ENCODE results near the gene NRK.
"Not testable (repeated sequence)": the region's sequence is repeated elsewhere in the genome, so short reads cannot be mapped to it uniquely, and the experiment has no call there.

DNA sequence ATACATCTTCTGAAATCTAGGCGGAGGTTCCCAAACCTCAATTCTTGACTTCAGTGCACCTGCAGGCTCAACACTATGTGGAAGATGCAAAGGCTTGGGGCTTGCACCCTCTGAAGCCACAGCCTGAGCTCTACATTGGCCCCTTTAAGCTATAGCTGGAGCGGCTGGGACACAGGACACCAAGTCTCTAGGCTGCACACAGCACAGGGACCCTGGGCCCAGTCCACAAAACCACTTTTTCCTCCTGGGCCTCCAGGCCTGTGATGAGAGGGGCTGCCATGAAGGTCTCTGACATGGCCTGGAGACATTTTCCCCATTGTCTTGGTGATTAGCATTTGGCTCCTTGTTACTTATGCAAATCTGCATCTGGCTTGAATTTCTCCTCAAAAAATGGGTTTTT lies 27.8 kb downstream of the NRK start:
- not testable (repeated sequence) for TF ChIP-seq CHD2 (IDR thresholded peaks at IDR 0.05; ENCODE audit: low read depth, low read length); CTBP1 (IDR thresholded peaks at IDR 0.05; ENCODE audit: borderline replicate concordance); ZKSCAN1 (IDR thresholded peaks at IDR 0.05; ENCODE audit: low read depth, low read length)
- TF ChIP-seq, protein P1, sequence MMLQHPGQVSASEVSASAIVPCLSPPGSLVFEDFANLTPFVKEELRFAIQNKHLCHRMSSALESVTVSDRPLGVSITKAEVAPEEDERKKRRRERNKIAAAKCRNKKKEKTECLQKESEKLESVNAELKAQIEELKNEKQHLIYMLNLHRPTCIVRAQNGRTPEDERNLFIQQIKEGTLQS (IDR thresholded peaks at IDR 0.05), result not testable (repeated sequence)
- TF ChIP-seq, protein P1 (CRISPR knock-in tag; conservative IDR thresholded peaks at IDR 0.05), result not testable (repeated sequence)
- TF ChIP-seq, protein P2, sequence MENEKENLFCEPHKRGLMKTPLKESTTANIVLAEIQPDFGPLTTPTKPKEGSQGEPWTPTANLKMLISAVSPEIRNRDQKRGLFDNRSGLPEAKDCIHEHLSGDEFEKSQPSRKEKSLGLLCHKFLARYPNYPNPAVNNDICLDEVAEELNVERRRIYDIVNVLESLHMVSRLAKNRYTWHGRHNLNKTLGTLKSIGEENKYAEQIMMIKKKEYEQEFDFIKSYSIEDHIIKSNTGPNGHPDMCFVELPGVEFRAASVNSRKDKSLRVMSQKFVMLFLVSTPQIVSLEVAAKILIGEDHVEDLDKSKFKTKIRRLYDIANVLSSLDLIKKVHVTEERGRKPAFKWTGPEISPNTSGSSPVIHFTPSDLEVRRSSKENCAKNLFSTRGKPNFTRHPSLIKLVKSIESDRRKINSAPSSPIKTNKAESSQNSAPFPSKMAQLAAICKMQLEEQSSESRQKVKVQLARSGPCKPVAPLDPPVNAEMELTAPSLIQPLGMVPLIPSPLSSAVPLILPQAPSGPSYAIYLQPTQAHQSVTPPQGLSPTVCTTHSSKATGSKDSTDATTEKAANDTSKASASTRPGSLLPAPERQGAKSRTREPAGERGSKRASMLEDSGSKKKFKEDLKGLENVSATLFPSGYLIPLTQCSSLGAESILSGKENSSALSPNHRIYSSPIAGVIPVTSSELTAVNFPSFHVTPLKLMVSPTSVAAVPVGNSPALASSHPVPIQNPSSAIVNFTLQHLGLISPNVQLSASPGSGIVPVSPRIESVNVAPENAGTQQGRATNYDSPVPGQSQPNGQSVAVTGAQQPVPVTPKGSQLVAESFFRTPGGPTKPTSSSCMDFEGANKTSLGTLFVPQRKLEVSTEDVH (IDR thresholded peaks at IDR 0.05; ENCODE audit: low read depth, partially characterized antibody), result not testable (repeated sequence)

Measured in K562 (cell line).